NT2/D1 (cell line): ENCODE results near the gene NFIL3.

Source experiments
- DNase-seq: peaks from one replicate; pipeline ENCODE4 v3.0.0-alpha.2; 2011; ENCODE audit warnings: low read depth, low spot score
- H3K27me3 ChIP-seq: 2 replicates; pipeline ENCODE4 v1.6.0; 2011; ENCODE audit warnings: mild to moderate bottlenecking; ENCODE audit not compliant: insufficient read length, insufficient read depth
- H3K36me3 ChIP-seq: 2 replicates; pipeline ENCODE4 v1.6.1; 2011; ENCODE audit warnings: mild to moderate bottlenecking, low read length, mixed read lengths; ENCODE audit not compliant: insufficient read depth, insufficient read length
- H3K4me1 ChIP-seq: 2 replicates; pipeline ENCODE4 v1.5.1; 2011; ENCODE audit not compliant: insufficient read depth, insufficient read length
- H3K4me3 ChIP-seq: 2 replicates; pipeline ENCODE4 v1.5.1; 2011; ENCODE audit warnings: low read depth; ENCODE audit not compliant: insufficient read length
- H3K9ac ChIP-seq: 2 replicates; pipeline ENCODE4 v1.6.0; 2011; ENCODE audit warnings: low read depth; ENCODE audit not compliant: insufficient read length
- H3K9me3 ChIP-seq: 2 replicates; pipeline ENCODE4 v1.5.1; 2011; ENCODE audit warnings: mild to moderate bottlenecking, low read length; ENCODE audit not compliant: insufficient read depth
- SUZ12 ChIP-seq: IDR thresholded peaks from 2 replicates; pipeline ENCODE4 v1.6.1; 2011; ENCODE audit not compliant: insufficient read length, insufficient read depth; ENCODE audit errors: extremely low read depth
- YY1 ChIP-seq: IDR thresholded peaks from 2 replicates; pipeline ENCODE4 v1.6.1; 2011; ENCODE audit not compliant: insufficient read length, insufficient read depth
- ZNF274 ChIP-seq: IDR thresholded peaks from 2 replicates; pipeline ENCODE4 v1.6.1; 2011; ENCODE audit warnings: mild to moderate bottlenecking, low read depth, low read length

Gene NFIL3

DNA sequence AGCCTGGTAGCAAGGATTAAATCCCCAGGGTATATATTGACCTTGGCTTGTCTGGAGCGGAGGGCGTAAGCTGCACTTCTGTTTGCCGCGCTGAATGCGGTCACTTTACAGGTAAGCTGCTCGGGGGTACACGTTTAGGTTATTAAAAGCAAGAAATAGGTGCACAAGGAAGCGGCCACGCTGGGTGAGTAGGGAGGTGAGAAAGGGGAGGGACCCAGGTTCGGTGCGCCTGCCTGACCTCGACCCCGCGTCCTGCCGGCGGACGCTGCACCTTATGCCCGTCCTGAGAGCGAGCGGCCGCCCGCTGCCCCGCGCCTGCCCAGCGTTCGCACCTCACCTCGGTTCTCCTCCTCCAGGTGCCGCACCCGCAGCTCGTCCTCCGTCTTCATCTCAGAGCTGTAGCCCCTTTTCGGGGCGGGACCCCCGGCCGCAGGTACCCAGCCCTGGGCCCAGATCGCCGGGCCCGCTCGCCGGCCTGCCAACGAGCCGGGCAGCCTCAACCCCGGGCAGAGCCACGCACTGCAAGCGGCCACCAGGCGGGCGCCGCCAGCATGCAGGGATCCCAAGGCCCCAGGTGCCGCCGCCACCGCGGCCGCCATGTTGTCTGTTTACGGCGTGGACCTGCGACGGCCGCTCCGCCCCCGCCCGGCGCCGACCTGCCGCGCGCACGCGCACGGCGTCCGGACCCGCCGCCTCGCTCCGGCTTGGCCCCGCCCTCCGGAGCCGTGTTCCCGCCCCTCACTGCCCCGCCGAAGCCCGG, 62.2 kb downstream of the NFIL3 start, which contains the start of gene AUH:
AUH (minus strand) TSS at position 628 of the 760 bp plus-strand sequence; CDS start at position 599, 29 bp downstream.
- H3K9ac ChIP-seq: peak within 1 kb of the TSS; percentile 94
- peak; percentile 73 for TF ChIP-seq YY1
- TF ChIP-seq ZNF274: no peak
- no peaks in the 10 kb centered on the region for H3K27me3 ChIP-seq
- H3K4me3 ChIP-seq: peak within 1 kb of the TSS; percentile 96
- H3K36me3 ChIP-seq: peaks cover 11% of the 10 kb centered on the region
- H3K9me3 ChIP-seq: peaks cover 24% of the 10 kb centered on the region
- peaks cover 5% of the 10 kb centered on the region for H3K4me1 ChIP-seq
- peak; percentile 72 for DNase-seq

GRCh38 chr9:91360551-91361290, 62.9 kb downstream of the NFIL3 start:
- Histone ChIP-seq H3K4me1 (peaks cover 5% of the 10 kb centered on the region), H3K27me3 (no peaks in the 10 kb centered on the region), H3K9ac (peak overlapping the region; percentile 94), H3K36me3 (peaks cover 18% of the 10 kb centered on the region), H3K9me3 (peaks cover 21% of the 10 kb centered on the region), H3K4me3 (peak overlapping the region; percentile 96)
- TF ChIP-seq ZNF274 (no peak), YY1 (no peak), SUZ12 (no peak)
- DNase-seq: peak; percentile 68

GRCh38 chr9:91359734-91360470, 63.7 kb downstream of the NFIL3 start:
- Histone ChIP-seq H3K27me3 (no peaks in the 10 kb centered on the region), H3K9me3 (peaks cover 13% of the 10 kb centered on the region), H3K9ac (peak overlapping the region; percentile 38), H3K4me3 (peak overlapping the region; percentile 31), H3K4me1 (peaks cover 5% of the 10 kb centered on the region), H3K36me3 (peaks cover 26% of the 10 kb centered on the region)
- DNase-seq: no peak
- no peak for TF ChIP-seq SUZ12
- TF ChIP-seq ZNF274: no peak
- no peak for TF ChIP-seq YY1

- Histone ChIP-seq H3K4me3 (no peak overlapping the region), H3K36me3 (peaks cover 33% of the 10 kb centered on the region), H3K27me3 (no peaks in the 10 kb centered on the region), H3K9ac (no peak overlapping the region), H3K4me1 (peaks cover 5% of the 10 kb centered on the region), H3K9me3 (peaks cover 5% of the 10 kb centered on the region; the same call in 1 of the 2 replicates)
- DNase-seq: no peak
- TF ChIP-seq SUZ12 (no peak), ZNF274 (no peak), YY1 (no peak)
Measured at GRCh38 chr9:91359083-91359482, 64.5 kb downstream of the NFIL3 start.
